SK-N-SH (cell line): ENCODE measurements around the gene MYB.

Experiments
- NFIC ChIP-seq: IDR thresholded peaks from 2 replicates; pipeline ENCODE4 v1.4.0; 2012; ENCODE audit warnings: borderline replicate concordance
- NRF1 ChIP-seq: IDR thresholded peaks from 2 replicates; pipeline ENCODE4 v1.6.1; 2012; ENCODE audit warnings: low read depth, mild to moderate bottlenecking, low read length
- RAD21 ChIP-seq: IDR thresholded peaks from 2 replicates; pipeline ENCODE4 v1.6.1; 2012; ENCODE audit warnings: mild to moderate bottlenecking, low read length
- REST ChIP-seq: IDR thresholded peaks from 2 replicates; pipeline ENCODE4 v1.6.1; 2012; ENCODE audit warnings: mild to moderate bottlenecking, low read depth, low read length, moderate library complexity
- SMC3 ChIP-seq: IDR thresholded peaks from 2 replicates; pipeline ENCODE4 v1.6.1; 2012; ENCODE audit warnings: low read depth, low read length, improper control_type of control experiment
- USF2 ChIP-seq: fragments of 150-350 bp; IDR thresholded peaks from 2 replicates; pipeline ENCODE4 v1.6.1; 2017; ENCODE audit warnings: antibody characterized with exemption, low read length, low read depth, borderline replicate concordance
- TF ChIP-seq, protein P1 (sequence below): fragments of 200-600 bp; sonication (generic); IDR thresholded peaks from 2 replicates; pipeline ENCODE4 v1.6.1; 2017; ENCODE audit warnings: antibody characterized with exemption, mild to moderate bottlenecking, moderate library complexity
- TF ChIP-seq, protein P2 (sequence below): IDR thresholded peaks from 2 replicates; pipeline ENCODE4; 2012

DNA sequence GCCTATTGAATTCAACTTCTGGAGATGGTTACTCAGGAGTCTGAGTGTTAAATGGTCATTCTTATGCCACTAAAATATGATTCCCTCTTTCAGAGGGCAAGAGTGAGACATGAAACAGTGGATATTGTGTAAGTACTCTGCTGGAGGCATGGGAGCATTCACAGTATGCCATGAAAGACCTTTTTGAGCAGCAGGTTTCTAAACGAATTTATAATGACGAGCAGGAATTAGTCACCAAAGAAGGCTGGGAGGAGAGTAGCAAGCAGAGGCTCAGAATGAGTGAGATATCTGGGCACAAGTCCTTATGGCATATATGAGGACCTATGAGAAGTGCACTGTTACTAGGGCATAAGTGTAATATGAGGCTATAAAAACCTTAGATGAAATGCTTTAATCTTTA, 10.9 kb upstream of the MYB start:
- TF ChIP-seq, protein P1, sequence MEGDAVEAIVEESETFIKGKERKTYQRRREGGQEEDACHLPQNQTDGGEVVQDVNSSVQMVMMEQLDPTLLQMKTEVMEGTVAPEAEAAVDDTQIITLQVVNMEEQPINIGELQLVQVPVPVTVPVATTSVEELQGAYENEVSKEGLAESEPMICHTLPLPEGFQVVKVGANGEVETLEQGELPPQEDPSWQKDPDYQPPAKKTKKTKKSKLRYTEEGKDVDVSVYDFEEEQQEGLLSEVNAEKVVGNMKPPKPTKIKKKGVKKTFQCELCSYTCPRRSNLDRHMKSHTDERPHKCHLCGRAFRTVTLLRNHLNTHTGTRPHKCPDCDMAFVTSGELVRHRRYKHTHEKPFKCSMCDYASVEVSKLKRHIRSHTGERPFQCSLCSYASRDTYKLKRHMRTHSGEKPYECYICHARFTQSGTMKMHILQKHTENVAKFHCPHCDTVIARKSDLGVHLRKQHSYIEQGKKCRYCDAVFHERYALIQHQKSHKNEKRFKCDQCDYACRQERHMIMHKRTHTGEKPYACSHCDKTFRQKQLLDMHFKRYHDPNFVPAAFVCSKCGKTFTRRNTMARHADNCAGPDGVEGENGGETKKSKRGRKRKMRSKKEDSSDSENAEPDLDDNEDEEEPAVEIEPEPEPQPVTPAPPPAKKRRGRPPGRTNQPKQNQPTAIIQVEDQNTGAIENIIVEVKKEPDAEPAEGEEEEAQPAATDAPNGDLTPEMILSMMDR, result no peak
- TF ChIP-seq REST (no peak), RAD21 (no peak), USF2 (no peak), NFIC (no peak), SMC3 (no peak), NRF1 (no peak)
- TF ChIP-seq, protein P2, sequence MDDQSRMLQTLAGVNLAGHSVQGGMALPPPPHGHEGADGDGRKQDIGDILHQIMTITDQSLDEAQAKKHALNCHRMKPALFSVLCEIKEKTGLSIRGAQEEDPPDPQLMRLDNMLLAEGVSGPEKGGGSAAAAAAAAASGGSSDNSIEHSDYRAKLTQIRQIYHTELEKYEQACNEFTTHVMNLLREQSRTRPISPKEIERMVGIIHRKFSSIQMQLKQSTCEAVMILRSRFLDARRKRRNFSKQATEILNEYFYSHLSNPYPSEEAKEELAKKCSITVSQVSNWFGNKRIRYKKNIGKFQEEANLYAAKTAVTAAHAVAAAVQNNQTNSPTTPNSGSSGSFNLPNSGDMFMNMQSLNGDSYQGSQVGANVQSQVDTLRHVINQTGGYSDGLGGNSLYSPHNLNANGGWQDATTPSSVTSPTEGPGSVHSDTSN, result no peak
